Panc1 (cell line): ENCODE results near the gene ADAMTSL3. TPM values are rescaled to one million over a fixed set of nuclear protein-coding genes. Genes with fewer than 3 reads are reported as not detected.

Experiments used
- ATAC-seq: fragments of 200-7000 bp; cut with Tn5 transposase; 2 replicates; pipeline ENCODE4 v1.9.1; 2020; ENCODE audit warnings: mild to moderate bottlenecking, moderate library complexity
- BruUV-seq: library from RNA; stranded (reverse); fragments of 400-500 nt; replicated peaks from 2 replicates; lab custom pipeline; 2021; lab: Mats Ljungman, UMichigan
- CTCF ChIA-PET: fragments of 300-600 bp; sonication (Branson Sonifier 250); formaldehyde crosslinking; loops from one replicate; lab custom pipeline; 2022; ENCODE audit warnings: antibody characterized with exemption; lab: Charles Lee
- POLR2A ChIA-PET: fragments of 300-600 bp; sonication (Branson Sonifier 250); formaldehyde crosslinking; loops from one replicate; lab custom pipeline; 2022; ENCODE audit warnings: antibody characterized with exemption; lab: Charles Lee
- DNase-seq: peaks from one replicate; pipeline ENCODE4 v3.0.0-alpha.2; 2010; ENCODE audit warnings: low read depth, low spot score
- H3K27ac ChIP-seq: 2 replicates; pipeline ENCODE4 v1.5.1; 2011; ENCODE audit warnings: mild to moderate bottlenecking, low read length, inconsistent platforms
- H3K27me3 ChIP-seq: fragments of 200-500 bp; sonication (Bioruptor generic); 2 replicates; pipeline ENCODE4 v1.6.0; 2014; ENCODE audit warnings: low read length, inconsistent platforms; ENCODE audit not compliant: control insufficient read depth, insufficient read depth
- H3K36me3 ChIP-seq: fragments of 200-500 bp; sonication (Bioruptor generic); 2 replicates; pipeline ENCODE4 v1.5.1; 2014; ENCODE audit warnings: inconsistent platforms, mild to moderate bottlenecking, low read length, moderate library complexity; ENCODE audit not compliant: control insufficient read depth, insufficient read depth
- H3K4me1 ChIP-seq: 2 replicates; pipeline ENCODE4 v1.5.1; 2011; ENCODE audit warnings: inconsistent platforms, mild to moderate bottlenecking, low read length, moderate library complexity; ENCODE audit not compliant: control insufficient read depth, insufficient read depth
- H3K4me3 ChIP-seq, 2 experiments: 2 replicates each; pipeline ENCODE4 v1.5.1; 2011 to 2012; ENCODE audit warnings: low read depth in 2 of 2, low read length in 2 of 2, mild to moderate bottlenecking in 2 of 2, inconsistent platforms in 1 of 2, moderate library complexity in 1 of 2
- H3K9me3 ChIP-seq: fragments of 200-500 bp; sonication (Bioruptor generic); 2 replicates; pipeline ENCODE4 v1.5.1; 2014; ENCODE audit warnings: low read depth, mild to moderate bottlenecking, inconsistent platforms, low read length, moderate library complexity; ENCODE audit not compliant: control insufficient read depth, insufficient read depth
- POLR2AphosphoS5 ChIP-seq: IDR thresholded peaks from 2 replicates; pipeline ENCODE4 v1.6.1; 2012; ENCODE audit warnings: mild to moderate bottlenecking, low read depth, low read length, moderate library complexity
- REST ChIP-seq, 2 experiments: IDR thresholded peaks; 2 replicates each; pipeline ENCODE4 v1.6.1; 2011 to 2012; ENCODE audit warnings: low read depth in 2 of 2, control low read depth in 1 of 2, low read length in 1 of 2, mild to moderate bottlenecking in 1 of 2, moderate library complexity in 1 of 2; ENCODE audit not compliant: insufficient read depth in 1 of 2
- SIN3A ChIP-seq: IDR thresholded peaks from 2 replicates; pipeline ENCODE4 v1.6.1; 2012; ENCODE audit warnings: low read depth, mild to moderate bottlenecking, low read length, moderate library complexity, borderline replicate concordance; ENCODE audit not compliant: insufficient read depth
- TCF7L2 ChIP-seq: IDR thresholded peaks from 2 replicates; pipeline ENCODE4 v1.6.1; 2011; ENCODE audit warnings: mild to moderate bottlenecking, low read depth, low read length, inconsistent platforms
- in situ Hi-C: cut with HindIII; loops from 2 replicates; pipeline ENCODE4 v1.10.0; 2016; ENCODE audit warnings: low sequenced_read_pairs, low pct_unique_long_range_greater_than_20kb
- intact Hi-C: fragments of 100-400 bp; cut with micrococcal nuclease; formaldehyde crosslinking; loops from one replicate; pipeline ENCODE4 v1.10.0; 2022; ENCODE audit not compliant: unreplicated experiment
- total RNA-seq: library from RNA; stranded (reverse); gene quantifications from one replicate; pipeline ENCODE4 v1.2.1, GENCODE V29; 2021; ENCODE audit not compliant: unreplicated experiment
- TF ChIP-seq, protein P1 (sequence below): fragments of 450-650 bp; IDR thresholded peaks from 2 replicates; pipeline ENCODE4 v1.5.1; 2017; ENCODE audit warnings: mild to moderate bottlenecking

ADAMTSL3 gene
- total RNA-seq, 1 experiment from 2014 or later, result not detected

DNA sequence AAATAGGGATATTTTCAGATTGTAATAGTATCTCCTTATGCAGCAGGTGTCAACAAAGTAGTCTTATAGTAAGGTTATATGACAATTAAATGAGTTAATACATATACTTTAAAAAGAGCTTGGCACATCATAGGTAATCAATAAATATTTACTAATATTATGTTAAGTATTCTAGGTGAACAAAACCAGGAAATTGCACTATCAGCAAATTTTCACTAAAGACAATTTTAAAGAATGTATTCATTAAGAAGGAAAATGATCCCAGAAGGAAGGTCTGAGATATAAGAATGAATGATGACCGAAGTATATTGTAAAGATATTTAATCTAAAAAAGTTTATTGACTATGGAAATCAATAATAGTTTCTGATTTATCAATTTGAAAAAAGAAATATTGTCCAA, 281.9 kb downstream of the ADAMTSL3 start:
- H3K9me3 ChIP-seq, result no peaks in the 10 kb centered on the region
- no peaks in the 10 kb centered on the region for H3K27me3 ChIP-seq
- H3K36me3 ChIP-seq, result no peaks in the 10 kb centered on the region
- BruUV-seq, result no TSS peak
- in situ Hi-C loops (no loop called here), intact Hi-C loops (no loop called here)
- no peak overlapping the region for H3K4me3 ChIP-seq
- H3K27ac ChIP-seq, result no peak overlapping the region
- TF ChIP-seq REST (IDR thresholded peaks at IDR 0.05; ENCODE audit: insufficient read depth in 1 of 2, low read depth in 2 of 2, low read length in 1 of 2), result no peak
- TF ChIP-seq, protein P1, sequence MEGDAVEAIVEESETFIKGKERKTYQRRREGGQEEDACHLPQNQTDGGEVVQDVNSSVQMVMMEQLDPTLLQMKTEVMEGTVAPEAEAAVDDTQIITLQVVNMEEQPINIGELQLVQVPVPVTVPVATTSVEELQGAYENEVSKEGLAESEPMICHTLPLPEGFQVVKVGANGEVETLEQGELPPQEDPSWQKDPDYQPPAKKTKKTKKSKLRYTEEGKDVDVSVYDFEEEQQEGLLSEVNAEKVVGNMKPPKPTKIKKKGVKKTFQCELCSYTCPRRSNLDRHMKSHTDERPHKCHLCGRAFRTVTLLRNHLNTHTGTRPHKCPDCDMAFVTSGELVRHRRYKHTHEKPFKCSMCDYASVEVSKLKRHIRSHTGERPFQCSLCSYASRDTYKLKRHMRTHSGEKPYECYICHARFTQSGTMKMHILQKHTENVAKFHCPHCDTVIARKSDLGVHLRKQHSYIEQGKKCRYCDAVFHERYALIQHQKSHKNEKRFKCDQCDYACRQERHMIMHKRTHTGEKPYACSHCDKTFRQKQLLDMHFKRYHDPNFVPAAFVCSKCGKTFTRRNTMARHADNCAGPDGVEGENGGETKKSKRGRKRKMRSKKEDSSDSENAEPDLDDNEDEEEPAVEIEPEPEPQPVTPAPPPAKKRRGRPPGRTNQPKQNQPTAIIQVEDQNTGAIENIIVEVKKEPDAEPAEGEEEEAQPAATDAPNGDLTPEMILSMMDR, result no peak
- no peak for TF ChIP-seq POLR2AphosphoS5
- TF ChIP-seq TCF7L2, result no peak
- no peak for TF ChIP-seq SIN3A
- no peaks in the 10 kb centered on the region for H3K4me1 ChIP-seq
- POLR2A ChIA-PET, result no interaction called here
- ATAC-seq (no peak), DNase-seq (no peak)
- CTCF ChIA-PET, result no interaction called here

GRCh38 chr15:83940136-83940535, 286.2 kb downstream of the ADAMTSL3 start:
- no peaks in the 10 kb centered on the region for H3K9me3 ChIP-seq
- no peaks in the 10 kb centered on the region for H3K4me1 ChIP-seq
- H3K27me3 ChIP-seq, result no peaks in the 10 kb centered on the region
- DNase-seq (no peak), ATAC-seq (no peak)
- in situ Hi-C loops, result no loop called here
- H3K27ac ChIP-seq, result no peak overlapping the region
- no TSS peak for BruUV-seq
- ChIA-PET POLR2A (no interaction called here), CTCF (no interaction called here)
- no peak for TF ChIP-seq POLR2AphosphoS5
- no peak for TF ChIP-seq TCF7L2
- TF ChIP-seq REST (IDR thresholded peaks at IDR 0.05; ENCODE audit: insufficient read depth in 1 of 2, low read depth in 2 of 2, low read length in 1 of 2), result no peak
- no peak for TF ChIP-seq SIN3A
- TF ChIP-seq, protein P1, result no peak
- no peak overlapping the region for H3K4me3 ChIP-seq
- intact Hi-C loops, result no loop called here
- H3K36me3 ChIP-seq, result no peaks in the 10 kb centered on the region
